Cerebellar cortex (tissue), 1 donor: ENCODE results near the gene ELMO1.

ENCODE experiments used
- DNase-seq: peaks from one replicate; pipeline ENCODE4 v3.0.0-alpha.2; 2015; ENCODE audit warnings: low spot score

The ELMO1 gene

GRCh38 chr7:37267251-37267650 lies 181.4 kb downstream of the ELMO1 start:
- DNase-seq, result no peak

- no peak for DNase-seq
These were observed 182.8 kb downstream of the ELMO1 start for GRCh38 chr7:37265876-37266275.

- no peak for DNase-seq
These were observed 183.7 kb downstream of the ELMO1 start for GRCh38 chr7:37265006-37265405.

- no peak for DNase-seq
These were observed 186.5 kb downstream of the ELMO1 start for GRCh38 chr7:37262181-37262580.

- no peak for DNase-seq
These were observed 189.3 kb downstream of the ELMO1 start for GRCh38 chr7:37259319-37259821.

GRCh38 chr7:37256631-37257030 lies 192.0 kb downstream of the ELMO1 start:
- no peak for DNase-seq

- DNase-seq, result no peak
These were observed 193.2 kb downstream of the ELMO1 start for GRCh38 chr7:37255327-37255944.

- DNase-seq, result no peak
These were observed 197.4 kb downstream of the ELMO1 start for GRCh38 chr7:37251222-37251621.

- DNase-seq, result no peak
These were observed 199.4 kb downstream of the ELMO1 start for GRCh38 chr7:37249240-37249639.

- DNase-seq, result no peak
These were observed 200.2 kb downstream of the ELMO1 start for GRCh38 chr7:37248396-37248861.

GRCh38 chr7:37247861-37248260 lies 200.8 kb downstream of the ELMO1 start:
- DNase-seq, result no peak

- DNase-seq, result no peak
These were observed 203.1 kb downstream of the ELMO1 start for GRCh38 chr7:37245590-37245989.

GRCh38 chr7:37236906-37237305 lies 211.8 kb downstream of the ELMO1 start:
- no peak for DNase-seq

- DNase-seq, result no peak
These were observed 212.9 kb downstream of the ELMO1 start for GRCh38 chr7:37235813-37236212.

GRCh38 chr7:37234928-37235327 lies 213.7 kb downstream of the ELMO1 start:
- peak; percentile 49 for DNase-seq

- no peak for DNase-seq
These were observed 214.3 kb downstream of the ELMO1 start for GRCh38 chr7:37234334-37234733.

- DNase-seq, result no peak
These were observed 217.1 kb downstream of the ELMO1 start for GRCh38 chr7:37231613-37232012.

- DNase-seq, result peak; percentile 37
These were observed 218.4 kb downstream of the ELMO1 start for GRCh38 chr7:37230221-37230620.

GRCh38 chr7:37229381-37229780 lies 219.3 kb downstream of the ELMO1 start:
- no peak for DNase-seq

- DNase-seq, result no peak
These were observed 223.2 kb downstream of the ELMO1 start for GRCh38 chr7:37225285-37225969.

GRCh38 chr7:37224746-37225145 lies 223.9 kb downstream of the ELMO1 start:
- no peak for DNase-seq

- no peak for DNase-seq
These were observed 228.0 kb downstream of the ELMO1 start for GRCh38 chr7:37220664-37221063.

GRCh38 chr7:37218956-37219355 lies 229.7 kb downstream of the ELMO1 start:
- no peak for DNase-seq

- no peak for DNase-seq
These were observed 231.7 kb downstream of the ELMO1 start for GRCh38 chr7:37216923-37217322.
